ENCODE measurements around the gene SND1. TPM values are rescaled to one million over a fixed set of nuclear protein-coding genes. Genes with fewer than 3 reads are reported as not detected.

SND1 gene
- total RNA-seq, 4 donors from 2014 or later: 84.2 to 98.8 (median 93.4) TPM

DNA sequence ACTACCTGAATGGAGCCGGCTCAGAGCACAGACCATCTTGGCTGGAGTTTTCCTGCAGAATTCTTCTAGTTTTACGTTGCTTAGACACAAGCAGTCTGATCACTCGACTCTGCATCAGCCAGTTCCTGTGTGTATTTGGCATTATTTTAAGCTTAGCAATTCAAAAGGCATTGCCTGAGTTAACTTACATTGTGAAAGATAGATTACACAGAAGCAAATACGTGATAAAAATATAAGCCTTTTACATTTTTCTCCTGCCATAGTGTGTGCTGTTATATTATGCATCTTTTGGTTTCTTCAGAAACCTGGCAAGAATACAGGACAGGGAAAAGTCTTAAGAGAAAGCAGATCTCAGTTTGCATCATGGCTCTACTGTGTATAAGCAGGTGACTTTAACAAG is 281.2 kb downstream of the SND1 start:
- Histone ChIP-seq H3K27ac (no peak overlapping the region), H3K4me1 (no peaks in the 10 kb centered on the region), H3K36me3 (peaks cover 0 to 37% (median 0%) of the 10 kb centered on the region in 3 donors), H3K27me3 (no peaks in the 10 kb centered on the region), H3K9me3 (no peaks in the 10 kb centered on the region), H3K4me3 (no peak overlapping the region)
- no peak for TF ChIP-seq POLR2A (IDR thresholded peaks at IDR 0.05)
- TF ChIP-seq, protein P1, sequence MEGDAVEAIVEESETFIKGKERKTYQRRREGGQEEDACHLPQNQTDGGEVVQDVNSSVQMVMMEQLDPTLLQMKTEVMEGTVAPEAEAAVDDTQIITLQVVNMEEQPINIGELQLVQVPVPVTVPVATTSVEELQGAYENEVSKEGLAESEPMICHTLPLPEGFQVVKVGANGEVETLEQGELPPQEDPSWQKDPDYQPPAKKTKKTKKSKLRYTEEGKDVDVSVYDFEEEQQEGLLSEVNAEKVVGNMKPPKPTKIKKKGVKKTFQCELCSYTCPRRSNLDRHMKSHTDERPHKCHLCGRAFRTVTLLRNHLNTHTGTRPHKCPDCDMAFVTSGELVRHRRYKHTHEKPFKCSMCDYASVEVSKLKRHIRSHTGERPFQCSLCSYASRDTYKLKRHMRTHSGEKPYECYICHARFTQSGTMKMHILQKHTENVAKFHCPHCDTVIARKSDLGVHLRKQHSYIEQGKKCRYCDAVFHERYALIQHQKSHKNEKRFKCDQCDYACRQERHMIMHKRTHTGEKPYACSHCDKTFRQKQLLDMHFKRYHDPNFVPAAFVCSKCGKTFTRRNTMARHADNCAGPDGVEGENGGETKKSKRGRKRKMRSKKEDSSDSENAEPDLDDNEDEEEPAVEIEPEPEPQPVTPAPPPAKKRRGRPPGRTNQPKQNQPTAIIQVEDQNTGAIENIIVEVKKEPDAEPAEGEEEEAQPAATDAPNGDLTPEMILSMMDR (IDR thresholded peaks at IDR 0.05): no peak
- intact Hi-C loops (cut with DNase I): no loop called here
- DNase-seq: no peak
- WGBS, 2 donors: 85 to 87% methylated on average over 4 of the region's 4 CpGs

DNA sequence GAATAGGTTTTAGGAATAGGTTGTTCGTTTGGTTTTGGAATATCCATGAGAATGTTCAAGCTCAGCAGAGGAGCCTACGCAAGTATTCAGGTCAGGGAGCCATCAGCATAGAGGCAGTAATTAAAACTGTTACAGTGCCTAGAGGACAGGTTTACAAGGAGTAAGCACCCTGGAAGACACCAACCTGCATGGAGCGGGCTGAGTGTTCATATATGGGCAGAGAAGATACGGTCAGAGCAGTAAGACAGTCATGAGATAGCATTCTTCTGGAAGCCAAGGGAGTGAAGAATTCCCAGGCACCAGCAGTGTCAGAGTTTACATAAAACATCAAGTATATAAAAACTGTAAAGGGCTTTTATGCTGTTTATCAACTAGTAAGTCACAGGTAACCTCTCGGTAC is 282.7 kb downstream of the SND1 start:
- 96 to 100% methylated on average over 5 of the region's 5 CpGs for WGBS, 2 donors
- no peak overlapping the region for H3K27ac ChIP-seq
- no peaks in the 10 kb centered on the region for H3K27me3 ChIP-seq
- intact Hi-C loops (cut with DNase I): no loop called here
- no peak overlapping the region for H3K4me3 ChIP-seq
- no peaks in the 10 kb centered on the region for H3K9me3 ChIP-seq
- H3K36me3 ChIP-seq: peaks cover 0 to 36% (median 0%) of the 10 kb centered on the region in 3 donors
- TF ChIP-seq, protein P1 (IDR thresholded peaks at IDR 0.05): no peak
- TF ChIP-seq POLR2A (IDR thresholded peaks at IDR 0.05): no peak
- H3K4me1 ChIP-seq: no peaks in the 10 kb centered on the region
- no peak for DNase-seq

DNA sequence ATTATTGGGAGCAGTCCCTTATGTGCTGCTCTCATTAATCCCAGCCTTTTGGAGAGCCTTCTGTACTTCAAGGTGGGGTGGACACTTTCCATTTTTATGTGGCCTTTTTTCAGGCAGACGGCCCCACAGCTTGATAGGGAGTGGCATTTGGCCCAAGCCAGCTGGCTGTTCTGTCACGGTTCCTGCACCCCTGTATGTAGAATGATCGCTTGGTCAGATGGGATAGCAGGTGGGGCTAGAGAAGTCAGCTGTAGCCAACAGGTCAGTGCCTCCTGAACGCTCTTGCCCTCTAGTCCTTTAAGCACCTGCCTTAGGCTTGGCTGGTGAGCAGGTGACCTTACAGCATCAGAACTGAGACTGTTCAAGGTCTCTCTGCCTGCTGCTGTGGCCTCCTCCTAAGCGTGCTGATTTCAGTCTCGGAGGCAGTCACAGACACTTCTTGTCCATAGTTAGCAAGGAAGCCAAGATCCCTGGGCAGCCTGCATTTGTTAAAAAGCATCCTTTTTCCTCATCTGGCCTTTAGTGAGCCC is 283.9 kb downstream of the SND1 start:
- H3K27ac ChIP-seq: no peak overlapping the region
- peaks cover 0 to 30% (median 0%) of the 10 kb centered on the region in 3 donors for H3K36me3 ChIP-seq
- intact Hi-C loops (cut with DNase I): no loop called here
- no peaks in the 10 kb centered on the region for H3K27me3 ChIP-seq
- H3K9me3 ChIP-seq: no peaks in the 10 kb centered on the region
- DNase-seq: no peak
- TF ChIP-seq, protein P1 (IDR thresholded peaks at IDR 0.05): no peak
- TF ChIP-seq POLR2A (IDR thresholded peaks at IDR 0.05): no peak
- 73 to 95% methylated on average over 3 of the region's 6 CpGs for WGBS, 2 donors
- H3K4me1 ChIP-seq: no peaks in the 10 kb centered on the region
- H3K4me3 ChIP-seq: no peak overlapping the region

DNA sequence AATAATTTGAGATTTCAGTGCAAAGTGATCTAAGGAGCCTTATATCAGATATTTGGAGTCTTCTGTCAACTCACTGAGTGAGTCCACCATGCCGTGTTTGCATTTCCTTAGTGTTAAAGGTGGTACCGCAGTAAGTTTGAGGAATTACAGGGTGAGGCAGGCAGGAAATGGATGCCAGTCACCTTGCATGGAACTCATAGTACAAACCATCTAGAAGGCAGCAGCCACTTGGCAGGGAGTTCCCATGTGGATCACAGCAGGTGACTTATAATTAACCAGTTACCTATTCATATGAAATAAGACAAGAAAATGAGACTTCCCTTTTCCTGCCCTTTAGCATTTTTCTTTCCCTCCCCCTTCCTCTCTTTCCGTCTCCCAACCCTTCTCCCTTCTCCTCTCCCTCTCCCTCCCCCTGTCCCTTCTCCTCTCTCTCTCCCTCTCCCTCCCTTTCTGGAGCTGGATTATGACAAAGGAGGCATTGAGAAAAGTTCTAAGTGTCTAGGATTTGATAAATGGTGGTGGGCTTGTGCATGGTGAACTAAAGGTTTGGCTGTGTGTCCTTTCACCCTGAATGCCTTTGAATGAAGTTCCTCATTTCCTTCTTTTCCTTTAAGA is 285.2 kb downstream of the SND1 start:
- Histone ChIP-seq H3K36me3 (peaks cover 0 to 21% (median 0%) of the 10 kb centered on the region in 3 donors), H3K4me3 (no peak overlapping the region), H3K27me3 (no peaks in the 10 kb centered on the region), H3K9me3 (no peaks in the 10 kb centered on the region), H3K27ac (no peak overlapping the region), H3K4me1 (no peaks in the 10 kb centered on the region)
- DNase-seq: no peak
- WGBS, 2 donors: 83 to 90% methylated on average over 3 of the region's 3 CpGs
- TF ChIP-seq POLR2A (IDR thresholded peaks at IDR 0.05): no peak
- TF ChIP-seq, protein P1 (IDR thresholded peaks at IDR 0.05): no peak
- intact Hi-C loops (cut with DNase I): no loop called here

DNA sequence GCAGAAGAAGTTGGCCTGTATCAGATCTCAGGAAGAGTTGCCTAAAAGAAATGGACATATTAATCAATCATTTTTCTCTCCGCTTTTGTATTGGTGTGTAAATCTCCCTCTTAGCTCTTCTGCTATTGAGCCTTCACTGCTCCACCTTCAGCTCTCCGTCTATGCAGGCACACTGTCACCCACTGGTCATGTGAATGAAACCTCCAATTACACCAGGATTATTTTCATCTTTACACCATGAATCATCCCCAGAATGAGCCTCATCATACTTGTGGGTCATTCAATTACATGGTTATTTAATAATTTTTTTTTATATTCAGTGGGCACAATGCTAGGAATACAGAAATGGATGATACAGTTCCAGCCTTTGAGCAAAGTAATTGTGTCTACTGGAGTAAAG is 286.6 kb downstream of the SND1 start:
- intact Hi-C loops (cut with DNase I): no loop called here
- no peaks in the 10 kb centered on the region for H3K9me3 ChIP-seq
- H3K27me3 ChIP-seq: no peaks in the 10 kb centered on the region
- no peaks in the 10 kb centered on the region for H3K4me1 ChIP-seq
- TF ChIP-seq, protein P1 (IDR thresholded peaks at IDR 0.05): no peak
- WGBS, 2 donors: 65 to 78% methylated on average over 2 of the region's 2 CpGs
- no peak overlapping the region for H3K27ac ChIP-seq
- peaks cover 0 to 22% (median 0%) of the 10 kb centered on the region in 3 donors for H3K36me3 ChIP-seq
- no peak overlapping the region for H3K4me3 ChIP-seq
- DNase-seq: no peak

All from esophagus squamous epithelium (tissue), 5 donors.